Measurements from ENCODE around the gene NUTM2D.
"Not testable (repeated sequence)": the region's sequence is repeated elsewhere in the genome, so short reads cannot be mapped to it uniquely, and the experiment has no call there.

NUTM2D gene, protein sequence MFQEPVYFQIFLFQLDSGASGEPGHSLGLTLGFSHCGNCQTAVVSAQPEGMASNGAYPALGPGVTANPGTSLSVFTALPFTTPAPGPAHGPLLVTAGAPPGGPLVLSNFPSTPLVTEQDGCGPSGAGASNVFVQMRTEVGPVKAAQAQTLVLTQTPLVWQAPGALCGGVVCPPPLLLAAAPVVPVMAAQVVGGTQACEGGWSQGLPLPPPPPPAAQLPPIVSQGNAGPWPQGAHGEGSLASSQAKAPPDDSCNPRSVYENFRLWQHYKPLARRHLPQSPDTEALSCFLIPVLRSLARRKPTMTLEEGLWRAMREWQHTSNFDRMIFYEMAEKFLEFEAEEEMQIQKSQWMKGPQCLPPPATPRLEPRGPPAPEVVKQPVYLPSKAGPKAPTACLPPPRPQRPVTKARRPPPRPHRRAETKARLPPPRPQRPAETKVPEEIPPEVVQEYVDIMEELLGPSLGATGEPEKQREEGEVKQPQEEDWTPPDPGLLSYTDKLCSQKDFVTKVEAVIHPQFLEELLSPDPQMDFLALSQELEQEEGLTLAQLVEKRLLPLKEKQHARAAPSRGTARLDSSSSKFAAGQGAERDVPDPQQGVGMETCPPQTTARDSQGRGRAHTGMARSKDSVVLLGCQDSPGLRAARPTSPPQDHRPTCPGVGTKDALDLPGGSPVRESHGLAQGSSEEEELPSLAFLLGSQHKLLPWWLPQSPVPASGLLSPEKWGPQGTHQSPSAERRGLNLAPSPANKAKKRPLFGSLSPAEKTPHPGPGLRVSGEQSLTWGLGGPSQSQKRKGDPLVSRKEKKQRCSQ

GRCh38 chr10:87357444-87357843 is at the start of gene NUTM2D:
Gene NUTM2D (plus strand): TSS chr10:87357744. CDS start chr10:87358266, 522 bp downstream.
- DNase-seq, result not testable (repeated sequence)

- not testable (repeated sequence) for DNase-seq
These were observed 48.8 kb upstream of the NUTM2D start for GRCh38 chr10:87308702-87309101.

- DNase-seq, result not testable (repeated sequence)
These were observed 47.9 kb upstream of the NUTM2D start for GRCh38 chr10:87309657-87310056.

DNA sequence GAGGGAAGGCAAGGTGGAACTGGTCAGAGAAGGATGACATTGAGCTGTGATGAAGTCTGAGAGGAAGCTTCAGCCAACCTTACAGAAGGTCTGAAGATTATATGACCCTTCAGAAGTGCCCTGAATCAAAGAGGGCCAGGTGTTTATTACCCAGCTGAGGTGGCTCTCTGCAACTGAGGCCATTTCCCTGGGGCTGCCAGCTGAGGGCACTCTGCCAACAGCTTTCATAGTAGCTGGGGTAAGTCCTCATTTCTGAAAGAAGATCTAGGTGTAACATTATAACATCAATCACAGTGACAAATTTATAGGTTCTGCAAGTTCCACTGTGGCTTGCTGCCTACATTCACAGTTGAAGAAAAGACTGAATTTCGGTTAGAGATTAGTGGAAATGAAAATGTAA is 46.0 kb upstream of the NUTM2D start:
- DNase-seq, result not testable (repeated sequence)

GRCh38 chr10:87313649-87314359 is 43.7 kb upstream of the NUTM2D start:
- peak; percentile 12 for DNase-seq

- DNase-seq, result not testable (repeated sequence)
These were observed 43.1 kb upstream of the NUTM2D start for GRCh38 chr10:87314360-87314973.

DNA sequence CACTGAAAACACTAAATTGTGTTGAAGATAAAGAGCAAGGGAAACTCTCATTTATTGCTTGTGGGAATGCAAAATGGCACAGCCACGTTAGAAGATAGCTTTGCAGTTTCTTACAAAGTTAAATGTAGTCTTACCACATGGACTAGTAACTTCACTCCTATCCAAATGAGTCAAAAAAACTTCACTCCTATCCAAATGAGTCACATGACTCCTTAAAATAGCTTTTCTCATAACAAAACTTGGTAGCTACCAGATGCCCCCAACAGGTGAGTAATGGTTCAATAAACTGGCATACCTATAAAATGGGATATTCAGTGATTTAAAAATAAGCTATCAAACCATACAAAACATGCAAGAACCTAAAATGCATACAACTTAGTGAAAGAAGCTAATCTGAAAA is 36.0 kb upstream of the NUTM2D start:
- not testable (repeated sequence) for DNase-seq

- not testable (repeated sequence) for DNase-seq
These were observed 33.0 kb upstream of the NUTM2D start for GRCh38 chr10:87324559-87324958.

GRCh38 chr10:87327958-87328357 is 29.6 kb upstream of the NUTM2D start:
- DNase-seq, result not testable (repeated sequence)

DNA sequence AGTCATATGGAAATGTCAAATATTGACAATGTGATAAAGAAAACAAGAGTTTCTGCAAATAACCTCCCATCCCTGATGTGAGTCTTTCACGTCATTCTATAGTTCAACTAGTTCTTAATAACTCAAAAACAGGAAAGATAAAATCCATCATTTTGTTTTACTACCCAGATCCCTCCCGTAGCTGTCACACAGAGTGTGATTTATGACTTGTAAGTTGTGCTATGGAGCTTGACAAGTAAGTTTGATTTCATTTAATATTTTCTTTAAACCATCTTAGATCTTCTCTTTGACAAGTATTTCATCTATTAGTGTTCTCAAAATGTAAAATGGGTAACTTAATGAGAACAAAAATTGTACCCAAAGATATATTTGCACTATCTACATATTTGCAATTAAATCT is 28.4 kb upstream of the NUTM2D start:
- DNase-seq, result not testable (repeated sequence)

- DNase-seq, result not testable (repeated sequence)
These were observed 24.9 kb upstream of the NUTM2D start for GRCh38 chr10:87332687-87333086.

DNA sequence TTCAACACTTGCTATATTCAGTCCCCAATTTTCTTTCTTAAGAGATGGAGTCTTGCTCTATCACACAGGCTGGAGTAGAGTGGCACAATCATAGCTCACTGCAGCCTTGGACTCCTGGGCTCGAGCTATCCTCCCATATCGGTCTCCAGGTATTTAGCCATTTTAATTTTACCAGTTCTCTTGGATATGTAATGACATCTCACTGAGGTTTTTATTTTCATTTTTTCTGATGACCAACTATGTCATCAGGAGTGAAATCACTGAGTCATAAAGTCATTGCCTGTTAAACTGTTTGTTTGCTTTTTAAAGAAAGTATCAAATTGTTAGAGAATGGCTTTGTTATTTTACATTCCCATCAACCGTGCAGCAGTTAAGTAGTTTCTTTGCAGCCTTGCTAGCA is 17.1 kb upstream of the NUTM2D start:
- DNase-seq, result not testable (repeated sequence)

- DNase-seq, result peak; percentile 20
These were observed 15.9 kb upstream of the NUTM2D start for GRCh38 chr10:87341546-87342142.

- DNase-seq, result peak; percentile 93
These were observed 15.3 kb upstream of the NUTM2D start for GRCh38 chr10:87342249-87342710.

DNA sequence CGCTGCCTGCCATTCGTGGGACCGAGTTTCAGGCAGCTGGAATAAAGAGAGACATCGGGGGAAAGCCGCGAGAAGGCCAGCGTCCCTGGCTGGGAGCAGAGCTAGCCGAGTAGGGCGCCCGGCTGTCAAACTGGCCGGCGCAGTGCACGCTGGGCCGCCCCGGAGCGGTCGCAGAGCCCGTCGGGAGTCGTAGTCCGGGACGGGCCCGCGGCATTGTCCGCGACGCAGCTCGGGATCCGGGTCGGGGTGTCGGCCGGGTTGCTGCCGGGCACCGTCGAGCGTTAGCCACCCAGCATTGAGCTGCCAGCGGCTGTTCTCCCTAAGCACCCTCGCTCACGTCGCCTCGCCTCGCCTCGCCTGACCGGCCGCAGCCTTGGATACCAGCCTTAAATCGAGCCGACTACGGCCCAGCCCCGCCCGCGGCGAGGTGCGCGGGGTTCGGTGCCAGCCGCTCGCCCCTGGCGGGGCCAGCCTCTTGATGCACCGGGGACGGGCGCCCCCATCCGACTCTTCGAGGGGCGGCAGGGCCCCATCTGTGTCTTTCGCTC is 14.8 kb upstream of the NUTM2D start:
- peak; percentile 87 for DNase-seq

GRCh38 chr10:87345743-87346142 is 11.8 kb upstream of the NUTM2D start:
- DNase-seq, result not testable (repeated sequence)

DNA sequence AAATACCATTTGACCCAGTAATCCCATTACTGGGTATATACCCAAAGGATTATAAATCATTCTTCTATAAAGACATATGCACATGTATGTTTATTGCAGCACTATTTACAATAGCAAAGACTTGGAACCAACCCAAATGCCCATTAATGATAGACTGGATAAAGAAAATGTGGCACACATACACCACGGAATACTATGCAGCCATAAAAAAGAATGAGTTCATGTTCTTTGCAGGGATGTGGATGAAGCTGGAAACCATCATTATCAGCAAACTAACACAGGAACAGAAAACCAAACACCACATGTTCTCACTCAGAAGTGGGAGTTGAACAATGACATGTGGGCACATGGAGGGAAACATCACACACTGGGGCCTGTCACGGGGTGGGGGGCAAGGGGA is 7.4 kb upstream of the NUTM2D start:
- DNase-seq, result not testable (repeated sequence)

GRCh38 chr10:87352825-87353224 is 4.7 kb upstream of the NUTM2D start:
- DNase-seq, result not testable (repeated sequence)

DNA sequence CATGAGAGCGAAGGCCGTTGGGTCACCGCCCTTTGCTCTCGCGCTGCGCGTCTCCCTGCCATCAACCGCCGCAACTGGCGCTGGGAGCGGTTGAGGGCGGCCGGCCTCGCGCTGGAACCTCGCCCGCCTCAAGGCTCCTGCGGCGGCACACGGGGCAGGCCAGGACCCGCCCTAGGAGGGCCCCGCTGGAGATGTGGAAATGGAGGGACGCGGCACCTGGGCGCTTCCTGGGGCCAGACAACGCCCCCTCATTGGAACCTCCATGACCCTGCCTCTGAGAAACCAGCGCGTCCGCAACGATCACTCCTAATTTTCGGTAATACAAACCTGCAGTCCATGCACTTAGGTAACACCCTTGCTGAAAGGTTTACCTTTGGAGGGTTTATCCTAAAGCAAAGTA is 2.4 kb upstream of the NUTM2D start:
- DNase-seq, result not testable (repeated sequence)

DNA sequence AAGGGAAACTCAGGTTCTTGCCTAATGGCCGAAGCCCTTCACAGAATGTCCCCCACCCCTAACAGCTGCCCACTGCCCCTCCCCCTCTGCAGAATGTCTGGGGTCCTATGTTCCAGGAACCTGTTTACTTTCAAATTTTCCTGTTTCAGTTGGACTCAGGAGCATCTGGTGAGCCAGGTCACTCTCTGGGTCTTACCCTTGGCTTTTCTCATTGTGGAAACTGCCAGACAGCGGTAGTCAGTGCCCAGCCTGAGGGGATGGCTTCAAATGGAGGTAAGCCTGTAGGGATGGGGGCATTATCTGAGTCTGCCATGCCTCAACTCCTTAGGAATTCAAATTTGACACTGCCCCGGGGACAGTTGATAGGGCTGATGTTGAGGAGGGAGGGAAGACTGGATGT is 615 bp downstream of the NUTM2D start:
- DNase-seq, result not testable (repeated sequence)

- DNase-seq, result not testable (repeated sequence)
These were observed 12.1 kb downstream of the NUTM2D start for GRCh38 chr10:87369514-87370112.

Measured in left hindlimb (tissue), 1 donor.